ENCODE measurements around the gene MRE11. TPM values are rescaled to one million over a fixed set of nuclear protein-coding genes. Genes with fewer than 3 reads are reported as not detected.

The MRE11 gene
- polyA plus RNA-seq, 1 donor (not counting 4 experiments of a cell fraction or from before 2014, with no cell fraction given) = 12.4 TPM

- TF ChIP-seq, protein P1, sequence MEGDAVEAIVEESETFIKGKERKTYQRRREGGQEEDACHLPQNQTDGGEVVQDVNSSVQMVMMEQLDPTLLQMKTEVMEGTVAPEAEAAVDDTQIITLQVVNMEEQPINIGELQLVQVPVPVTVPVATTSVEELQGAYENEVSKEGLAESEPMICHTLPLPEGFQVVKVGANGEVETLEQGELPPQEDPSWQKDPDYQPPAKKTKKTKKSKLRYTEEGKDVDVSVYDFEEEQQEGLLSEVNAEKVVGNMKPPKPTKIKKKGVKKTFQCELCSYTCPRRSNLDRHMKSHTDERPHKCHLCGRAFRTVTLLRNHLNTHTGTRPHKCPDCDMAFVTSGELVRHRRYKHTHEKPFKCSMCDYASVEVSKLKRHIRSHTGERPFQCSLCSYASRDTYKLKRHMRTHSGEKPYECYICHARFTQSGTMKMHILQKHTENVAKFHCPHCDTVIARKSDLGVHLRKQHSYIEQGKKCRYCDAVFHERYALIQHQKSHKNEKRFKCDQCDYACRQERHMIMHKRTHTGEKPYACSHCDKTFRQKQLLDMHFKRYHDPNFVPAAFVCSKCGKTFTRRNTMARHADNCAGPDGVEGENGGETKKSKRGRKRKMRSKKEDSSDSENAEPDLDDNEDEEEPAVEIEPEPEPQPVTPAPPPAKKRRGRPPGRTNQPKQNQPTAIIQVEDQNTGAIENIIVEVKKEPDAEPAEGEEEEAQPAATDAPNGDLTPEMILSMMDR (optimal IDR thresholded peaks at IDR 0.05 in 1 of 3, IDR thresholded peaks at IDR 0.05 in 1 of 3, conservative IDR thresholded peaks at IDR 0.05 in 1 of 3; ENCODE audit: extremely low read depth in 1 of 3, insufficient read depth in 2 of 3, low read length in 3 of 3) = no peak
- no peak for TF ChIP-seq EZH2 (IDR thresholded peaks at IDR 0.05; ENCODE audit: low read length)
- peak overlapping the region; percentile 76 for H2AFZ ChIP-seq (ENCODE audit: control insufficient read depth, low read length)
- no peaks in the 10 kb centered on the region for H3K9me3 ChIP-seq (ENCODE audit: control insufficient read depth, low read depth, low read length)
- peaks cover 19% of the 10 kb centered on the region for H3K79me2 ChIP-seq (ENCODE audit: control insufficient read depth, insufficient read depth, low read length)
- H3K27ac ChIP-seq (ENCODE audit: control insufficient read depth, insufficient read depth, low read length) = peak overlapping the region; percentile 93
- peaks cover 13% of the 10 kb centered on the region for H3K4me1 ChIP-seq (ENCODE audit: control insufficient read depth, extremely low read depth, insufficient read depth, low read length)
- H3K9me1 ChIP-seq (ENCODE audit: control insufficient read depth, extremely low read depth, insufficient read depth, low read length) = no peaks in the 10 kb centered on the region
- FAIRE-seq = no peak
- no peaks in the 10 kb centered on the region for H4K20me1 ChIP-seq (ENCODE audit: control insufficient read depth, extremely low read depth, insufficient read depth, low read length)
- dilution Hi-C loops (cut with MboI; ENCODE audit: extremely low pct_ligation_motif_present, low sequenced_read_pairs) = no loop called here
- peak overlapping the region; percentile 84 to 93 (median 88) for H3K4me3 ChIP-seq (ENCODE audit: control insufficient read depth in 2 of 3, extremely low read depth in 1 of 3, insufficient read depth in 2 of 3, low read depth in 1 of 3, low read length in 3 of 3)
- peaks cover 2 to 10% of the 10 kb centered on the region in 2 experiments for H3K36me3 ChIP-seq (ENCODE audit: control insufficient read depth in 2 of 2, extremely low read depth in 1 of 2, insufficient read depth in 2 of 2, low read length in 2 of 2)
- H3K27me3 ChIP-seq (ENCODE audit: control insufficient read depth, extremely low read depth, insufficient read depth, low read length) = no peaks in the 10 kb centered on the region
- peak overlapping the region; percentile 94 for H3K4me2 ChIP-seq (ENCODE audit: control insufficient read depth, extremely low read depth, insufficient read depth, low read depth, low read length)
- peak overlapping the region; percentile 95 for H3K9ac ChIP-seq (ENCODE audit: control insufficient read depth, extremely low read depth, insufficient read depth, low read length)
- DNase-seq (ENCODE audit: low read depth, low spot score) = no peak
These were observed 559 bp upstream of the MRE11 start for GRCh38 chr11:94494126-94494680.

DNA sequence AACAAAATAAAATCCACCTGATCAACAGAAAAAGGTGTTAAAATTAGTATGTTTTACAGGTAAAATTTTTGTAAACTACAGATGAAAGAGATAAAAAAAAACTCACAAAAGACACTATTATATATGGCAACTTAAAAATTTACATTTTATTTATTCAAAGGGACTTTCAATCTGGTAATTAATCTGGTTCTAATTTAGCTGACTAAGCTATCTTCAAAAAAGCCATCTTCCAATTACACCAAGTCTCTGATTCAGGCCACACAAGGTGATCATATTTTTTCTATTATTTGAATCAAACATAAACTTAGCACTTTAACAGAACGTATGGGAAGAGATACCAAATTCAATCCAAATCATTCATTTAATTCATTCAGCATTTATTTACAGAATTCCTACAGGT is 7.6 kb downstream of the MRE11 start:
- H3K4me3 ChIP-seq (ENCODE audit: control insufficient read depth in 2 of 3, extremely low read depth in 1 of 3, insufficient read depth in 2 of 3, low read depth in 1 of 3, low read length in 3 of 3) = no peak overlapping the region
- no peaks in the 10 kb centered on the region for H3K9me1 ChIP-seq (ENCODE audit: control insufficient read depth, extremely low read depth, insufficient read depth, low read length)
- H3K36me3 ChIP-seq (ENCODE audit: control insufficient read depth in 2 of 2, extremely low read depth in 1 of 2, insufficient read depth in 2 of 2, low read length in 2 of 2) = peaks cover 2 to 11% of the 10 kb centered on the region in 2 experiments
- H3K4me2 ChIP-seq (ENCODE audit: control insufficient read depth, extremely low read depth, insufficient read depth, low read depth, low read length) = no peak overlapping the region
- no peak for TF ChIP-seq EZH2 (IDR thresholded peaks at IDR 0.05; ENCODE audit: low read length)
- TF ChIP-seq, protein P1 (optimal IDR thresholded peaks at IDR 0.05 in 1 of 3, IDR thresholded peaks at IDR 0.05 in 1 of 3, conservative IDR thresholded peaks at IDR 0.05 in 1 of 3; ENCODE audit: extremely low read depth in 1 of 3, insufficient read depth in 2 of 3, low read length in 3 of 3) = no peak
- no peaks in the 10 kb centered on the region for H3K9me3 ChIP-seq (ENCODE audit: control insufficient read depth, low read depth, low read length)
- H3K4me1 ChIP-seq (ENCODE audit: control insufficient read depth, extremely low read depth, insufficient read depth, low read length) = no peaks in the 10 kb centered on the region
- no peaks in the 10 kb centered on the region for H4K20me1 ChIP-seq (ENCODE audit: control insufficient read depth, extremely low read depth, insufficient read depth, low read length)
- H2AFZ ChIP-seq (ENCODE audit: control insufficient read depth, low read length) = no peak overlapping the region
- H3K79me2 ChIP-seq (ENCODE audit: control insufficient read depth, insufficient read depth, low read length) = no peaks in the 10 kb centered on the region
- no peak for DNase-seq (ENCODE audit: low read depth, low spot score)
- no peak overlapping the region for H3K9ac ChIP-seq (ENCODE audit: control insufficient read depth, extremely low read depth, insufficient read depth, low read length)
- dilution Hi-C loops (cut with MboI; ENCODE audit: extremely low pct_ligation_motif_present, low sequenced_read_pairs) = no loop called here
- no peak for FAIRE-seq
- no peak overlapping the region for H3K27ac ChIP-seq (ENCODE audit: control insufficient read depth, insufficient read depth, low read length)
- H3K27me3 ChIP-seq (ENCODE audit: control insufficient read depth, extremely low read depth, insufficient read depth, low read length) = no peaks in the 10 kb centered on the region
